HepG2 (cell line): ENCODE measurements around the gene GRK4. TPM values are rescaled to one million over a fixed set of nuclear protein-coding genes. Genes with fewer than 3 reads are reported as not detected.

ENCODE experiments used
- ATF7-NPFF ChIP-seq: sonication (generic); formaldehyde crosslinking; IDR thresholded peaks from 2 replicates; pipeline ENCODE4 v1.8.1; 2023; ENCODE audit warnings: mild to moderate bottlenecking, low read depth, missing genetic modification reagents, moderate library complexity
- CBX1 ChIP-seq: IDR thresholded peaks from one replicate; pipeline ENCODE4 v1.6.1; 2016; ENCODE audit warnings: antibody characterized with exemption, low read depth
- CENPT ChIP-seq: sonication (generic); formaldehyde crosslinking; IDR thresholded peaks from 2 replicates; pipeline ENCODE4 v1.8.0; 2022; ENCODE audit warnings: low read depth, mild to moderate bottlenecking, moderate library complexity, missing genetic modification reagents
- FOXK1 ChIP-seq: sonication (generic); formaldehyde crosslinking; IDR thresholded peaks from 2 replicates; pipeline ENCODE4 v1.4.0; 2020; ENCODE audit warnings: low read depth, missing genetic modification reagents, borderline replicate concordance
- HMG20A ChIP-seq: IDR thresholded peaks from 2 replicates; pipeline ENCODE4 v1.6.1; 2016; ENCODE audit warnings: borderline replicate concordance
- HOXA9 ChIP-seq: sonication (generic); formaldehyde crosslinking; IDR thresholded peaks from 2 replicates; pipeline ENCODE4 v1.8.1; 2022; ENCODE audit warnings: missing genetic modification reagents, mild to moderate bottlenecking, moderate library complexity, borderline replicate concordance
- ISX ChIP-seq: sonication (generic); formaldehyde crosslinking; conservative IDR thresholded peaks from 2 replicates; pipeline ENCODE4 v1.5.0; 2020; ENCODE audit warnings: missing genetic modification reagents
- NR3C1 ChIP-seq: sonication (generic); formaldehyde crosslinking; IDR thresholded peaks from 2 replicates; pipeline ENCODE4 v1.4.0; 2020; ENCODE audit warnings: missing genetic modification reagents
- PHF8 ChIP-seq: sonication (generic); formaldehyde crosslinking; IDR thresholded peaks from 2 replicates; pipeline ENCODE4 v1.5.0; 2020; ENCODE audit warnings: missing genetic modification reagents
- RBM22 ChIP-seq: fragments of 200-400 bp; formaldehyde crosslinking; optimal IDR thresholded peaks from 2 replicates; pipeline ENCODE3; 2017; ENCODE audit warnings: mild to moderate bottlenecking, low read length, moderate library complexity
- RXRB ChIP-seq: IDR thresholded peaks from 2 replicates; pipeline ENCODE4 v1.6.1; 2016; ENCODE audit warnings: borderline replicate concordance, missing genetic modification reagents, missing compliant biosample characterization
- SAP130 ChIP-seq: IDR thresholded peaks from 2 replicates; pipeline ENCODE4 v1.6.1; 2016; ENCODE audit warnings: low read depth
- TBL1XR1 ChIP-seq: fragments of 150-350 bp; IDR thresholded peaks from 2 replicates; pipeline ENCODE4 v1.6.1; 2014; ENCODE audit warnings: borderline replicate concordance, low read length; ENCODE audit not compliant: partially characterized antibody
- ZFP1 ChIP-seq: IDR thresholded peaks from 2 replicates; pipeline ENCODE4 v1.6.1; 2016
- ZNF12 ChIP-seq: sonication (generic); formaldehyde crosslinking; IDR thresholded peaks from 2 replicates; pipeline ENCODE4 v1.5.0; 2020; ENCODE audit warnings: missing genetic modification reagents
- ZNF282 ChIP-seq: fragments of 450-650 bp; IDR thresholded peaks from 2 replicates; pipeline ENCODE4 v1.6.1; 2018; ENCODE audit not compliant: partially characterized antibody
- ZNF614 ChIP-seq: IDR thresholded peaks from 2 replicates; pipeline ENCODE4 v1.6.1; 2018; ENCODE audit warnings: missing biosample characterization, missing genetic modification reagents, inconsistent platforms, borderline replicate concordance
- ZNF616 ChIP-seq: sonication (generic); formaldehyde crosslinking; IDR thresholded peaks from 2 replicates; pipeline ENCODE4 v1.5.0; 2020; ENCODE audit warnings: low read depth, mild to moderate bottlenecking, missing genetic modification reagents
- ZSCAN12 ChIP-seq: sonication (generic); formaldehyde crosslinking; IDR thresholded peaks from 2 replicates; pipeline ENCODE4 v1.9.0; 2021; ENCODE audit warnings: mild to moderate bottlenecking, missing genetic modification reagents
- polyA plus RNA-seq, 8 experiments: library from polyadenylated mRNA; depleted of rRNA in 3 of 8; stranded (reverse) in 7 of 8; unstranded in 1 of 8; fragments of >200 nt; fragmentation: Illumina TruSeq in 4 of 8; extraction: Trizol in 4 of 8; gene quantifications; 2 replicates each; pipeline versions ENCODE4 v1.2.1 to v1.2.3, GENCODE V29; 2011 to 2016; ENCODE audit warnings: low read depth in 4 of 8, missing spikeins in 1 of 8, mixed read lengths in 1 of 8; ENCODE audit not compliant: insufficient read depth in 1 of 8
- total RNA-seq, 5 experiments: library from RNA; depleted of rRNA; stranded (reverse); fragments of >200 nt; fragmentation: Illumina TruSeq; extraction: Trizol; gene quantifications; 2 replicates each; pipeline ENCODE4 v1.2.3, GENCODE V29; 2016; ENCODE audit warnings: low read depth in 1 of 5
- TF ChIP-seq, protein P1 (sequence below): sonication (generic); formaldehyde crosslinking; IDR thresholded peaks from 2 replicates; pipeline ENCODE4 v1.4.0; 2020; ENCODE audit warnings: missing genetic modification reagents
- TF ChIP-seq, protein P2 (sequence below): sonication (generic); formaldehyde crosslinking; IDR thresholded peaks from 2 replicates; pipeline ENCODE4 v1.8.0; 2022; ENCODE audit warnings: mild to moderate bottlenecking, missing genetic modification reagents
- TF ChIP-seq, protein P3 (sequence below), 2 experiments: sonication (generic) in 1 of 2; formaldehyde crosslinking in 1 of 2; IDR thresholded peaks; 2 replicates each; pipeline versions ENCODE4 v1.4.0 to v1.6.1; 2018 to 2020; ENCODE audit warnings: missing genetic modification reagents in 2 of 2, borderline replicate concordance in 1 of 2, low read depth in 1 of 2, mild to moderate bottlenecking in 1 of 2, missing biosample characterization in 1 of 2
- TF ChIP-seq, protein P4 (sequence below): IDR thresholded peaks from 2 replicates; pipeline ENCODE4 v1.6.1; 2016

GRK4 gene
- total and polyA plus RNA-seq, 2 of the 13 experiments (the other 11 are each of a cell fraction or from before 2014, with no cell fraction given), result 1.8 to 2.0 TPM

DNA sequence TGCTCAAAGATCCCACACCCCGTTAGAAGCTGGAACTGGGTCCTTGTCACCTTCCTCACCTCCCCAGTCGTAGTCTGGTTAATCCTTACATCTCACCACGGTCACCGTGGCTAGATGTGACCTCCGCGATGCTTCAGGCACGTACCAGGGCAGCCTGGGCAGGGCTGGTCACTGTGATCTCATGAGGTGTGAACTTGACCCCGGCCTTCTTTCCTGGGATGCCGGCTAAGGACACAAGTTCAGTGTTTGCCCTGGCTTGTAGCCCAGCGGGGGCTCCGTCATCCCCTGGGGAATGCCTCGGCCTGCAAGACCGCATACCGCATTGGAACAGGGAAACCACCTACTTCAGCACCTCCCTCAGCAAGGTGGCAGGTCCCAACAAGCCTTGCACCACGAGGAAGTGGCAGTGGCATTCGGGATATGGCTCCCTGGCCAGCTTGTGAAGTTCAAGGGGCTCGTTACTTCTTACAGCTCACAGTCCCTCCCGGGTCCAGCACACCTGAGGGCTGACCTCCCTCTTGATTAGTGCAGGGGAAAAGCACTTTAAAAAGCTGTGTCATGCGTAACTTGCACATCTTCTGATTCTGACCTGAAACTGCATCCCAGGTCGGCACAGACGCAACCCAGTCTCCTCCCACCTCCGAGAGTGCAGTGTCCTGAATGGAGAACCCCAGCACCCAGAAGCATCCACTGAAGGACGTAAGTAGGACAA, 26.1 kb upstream of the GRK4 start (continued):
- peak; percentile 63; the same call in 1 of the 2 replicates for TF ChIP-seq ZNF614
- peak; percentile 99 for TF ChIP-seq RXRB (CRISPR knock-in tag)
- no peak for TF ChIP-seq ZNF616 (CRISPR knock-in tag)
- peak; percentile 75; the same call in 1 of the 2 replicates for TF ChIP-seq ATF7-NPFF (CRISPR knock-in tag)
- TF ChIP-seq ZNF12, result no peak
- no peak for TF ChIP-seq ZSCAN12 (CRISPR knock-in tag)
- 0 out of 2 replicates have a peak, but pooled peaks have one; percentile 26 for TF ChIP-seq PHF8 (CRISPR knock-in tag)
- peak; percentile 76 for TF ChIP-seq FOXK1 (CRISPR knock-in tag)
- TF ChIP-seq, protein P1, sequence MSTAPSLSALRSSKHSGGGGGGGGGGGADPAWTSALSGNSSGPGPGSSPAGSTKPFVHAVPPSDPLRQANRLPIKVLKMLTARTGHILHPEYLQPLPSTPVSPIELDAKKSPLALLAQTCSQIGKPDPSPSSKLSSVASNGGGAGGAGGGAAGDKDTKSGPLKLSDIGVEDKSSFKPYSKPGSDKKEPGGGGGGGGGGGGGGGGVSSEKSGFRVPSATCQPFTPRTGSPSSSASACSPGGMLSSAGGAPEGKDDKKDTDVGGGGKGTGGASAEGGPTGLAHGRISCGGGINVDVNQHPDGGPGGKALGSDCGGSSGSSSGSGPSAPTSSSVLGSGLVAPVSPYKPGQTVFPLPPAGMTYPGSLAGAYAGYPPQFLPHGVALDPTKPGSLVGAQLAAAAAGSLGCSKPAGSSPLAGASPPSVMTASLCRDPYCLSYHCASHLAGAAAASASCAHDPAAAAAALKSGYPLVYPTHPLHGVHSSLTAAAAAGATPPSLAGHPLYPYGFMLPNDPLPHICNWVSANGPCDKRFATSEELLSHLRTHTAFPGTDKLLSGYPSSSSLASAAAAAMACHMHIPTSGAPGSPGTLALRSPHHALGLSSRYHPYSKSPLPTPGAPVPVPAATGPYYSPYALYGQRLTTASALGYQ (CRISPR knock-in tag), result peak; percentile 83; the same call in 1 of the 2 replicates
- TF ChIP-seq, protein P2, sequence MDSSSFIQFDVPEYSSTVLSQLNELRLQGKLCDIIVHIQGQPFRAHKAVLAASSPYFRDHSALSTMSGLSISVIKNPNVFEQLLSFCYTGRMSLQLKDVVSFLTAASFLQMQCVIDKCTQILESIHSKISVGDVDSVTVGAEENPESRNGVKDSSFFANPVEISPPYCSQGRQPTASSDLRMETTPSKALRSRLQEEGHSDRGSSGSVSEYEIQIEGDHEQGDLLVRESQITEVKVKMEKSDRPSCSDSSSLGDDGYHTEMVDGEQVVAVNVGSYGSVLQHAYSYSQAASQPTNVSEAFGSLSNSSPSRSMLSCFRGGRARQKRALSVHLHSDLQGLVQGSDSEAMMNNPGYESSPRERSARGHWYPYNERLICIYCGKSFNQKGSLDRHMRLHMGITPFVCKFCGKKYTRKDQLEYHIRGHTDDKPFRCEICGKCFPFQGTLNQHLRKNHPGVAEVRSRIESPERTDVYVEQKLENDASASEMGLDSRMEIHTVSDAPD, result peak; percentile 78
- TF ChIP-seq ISX (CRISPR knock-in tag), result no peak
- no peak for TF ChIP-seq ZFP1 (CRISPR knock-in tag)
- TF ChIP-seq RBM22, result peak; percentile 95
- no peak for TF ChIP-seq ZNF282
- TF ChIP-seq CBX1, result no peak
- TF ChIP-seq, protein P3, sequence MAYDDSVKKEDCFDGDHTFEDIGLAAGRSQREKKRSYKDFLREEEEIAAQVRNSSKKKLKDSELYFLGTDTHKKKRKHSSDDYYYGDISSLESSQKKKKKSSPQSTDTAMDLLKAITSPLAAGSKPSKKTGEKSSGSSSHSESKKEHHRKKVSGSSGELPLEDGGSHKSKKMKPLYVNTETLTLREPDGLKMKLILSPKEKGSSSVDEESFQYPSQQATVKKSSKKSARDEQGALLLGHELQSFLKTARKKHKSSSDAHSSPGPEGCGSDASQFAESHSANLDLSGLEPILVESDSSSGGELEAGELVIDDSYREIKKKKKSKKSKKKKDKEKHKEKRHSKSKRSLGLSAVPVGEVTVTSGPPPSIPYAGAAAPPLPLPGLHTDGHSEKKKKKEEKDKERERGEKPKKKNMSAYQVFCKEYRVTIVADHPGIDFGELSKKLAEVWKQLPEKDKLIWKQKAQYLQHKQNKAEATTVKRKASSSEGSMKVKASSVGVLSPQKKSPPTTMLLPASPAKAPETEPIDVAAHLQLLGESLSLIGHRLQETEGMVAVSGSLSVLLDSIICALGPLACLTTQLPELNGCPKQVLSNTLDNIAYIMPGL (CRISPR knock-in tag; IDR thresholded peaks at IDR 0.05; ENCODE audit: borderline replicate concordance in 1 of 2, low read depth in 1 of 2), result peak; percentile 50 to 67; a peak in 2 of 4 replicates
- TF ChIP-seq CENPT (CRISPR knock-in tag), result no peak
- TF ChIP-seq NR3C1, result no peak
- peak; percentile 96 for TF ChIP-seq SAP130
- peak; percentile 87; the same call in 1 of the 2 replicates for TF ChIP-seq HMG20A (CRISPR knock-in tag)
- peak; percentile 98 for TF ChIP-seq TBL1XR1
- no peak for TF ChIP-seq HOXA9
- TF ChIP-seq, protein P4, sequence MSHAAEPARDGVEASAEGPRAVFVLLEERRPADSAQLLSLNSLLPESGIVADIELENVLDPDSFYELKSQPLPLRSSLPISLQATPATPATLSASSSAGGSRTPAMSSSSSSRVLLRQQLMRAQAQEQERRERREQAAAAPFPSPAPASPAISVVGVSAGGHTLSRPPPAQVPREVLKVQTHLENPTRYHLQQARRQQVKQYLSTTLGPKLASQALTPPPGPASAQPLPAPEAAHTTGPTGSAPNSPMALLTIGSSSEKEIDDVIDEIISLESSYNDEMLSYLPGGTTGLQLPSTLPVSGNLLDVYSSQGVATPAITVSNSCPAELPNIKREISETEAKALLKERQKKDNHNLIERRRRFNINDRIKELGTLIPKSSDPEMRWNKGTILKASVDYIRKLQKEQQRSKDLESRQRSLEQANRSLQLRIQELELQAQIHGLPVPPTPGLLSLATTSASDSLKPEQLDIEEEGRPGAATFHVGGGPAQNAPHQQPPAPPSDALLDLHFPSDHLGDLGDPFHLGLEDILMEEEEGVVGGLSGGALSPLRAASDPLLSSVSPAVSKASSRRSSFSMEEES, result peak; percentile 72
